ENCODE measurements around the gene PTPN2. TPM values are rescaled to one million over a fixed set of nuclear protein-coding genes. Genes with fewer than 3 reads are reported as not detected.
"Not testable (repeated sequence)": the region's sequence is repeated elsewhere in the genome, so short reads cannot be mapped to it uniquely, and the experiment has no call there.

PTPN2 gene
- polyA plus RNA-seq, 1 donor = 27.0 TPM

- no peak for DNase-seq (ENCODE audit: low read depth)
These were observed 111.9 kb downstream of the PTPN2 start for GRCh38 chr18:12772111-12772510.

GRCh38 chr18:12770469-12771219 is 113.4 kb downstream of the PTPN2 start:
- DNase-seq (ENCODE audit: low read depth) = no peak

GRCh38 chr18:12769644-12770440 is 114.2 kb downstream of the PTPN2 start:
- no peak for DNase-seq (ENCODE audit: low read depth)

DNA sequence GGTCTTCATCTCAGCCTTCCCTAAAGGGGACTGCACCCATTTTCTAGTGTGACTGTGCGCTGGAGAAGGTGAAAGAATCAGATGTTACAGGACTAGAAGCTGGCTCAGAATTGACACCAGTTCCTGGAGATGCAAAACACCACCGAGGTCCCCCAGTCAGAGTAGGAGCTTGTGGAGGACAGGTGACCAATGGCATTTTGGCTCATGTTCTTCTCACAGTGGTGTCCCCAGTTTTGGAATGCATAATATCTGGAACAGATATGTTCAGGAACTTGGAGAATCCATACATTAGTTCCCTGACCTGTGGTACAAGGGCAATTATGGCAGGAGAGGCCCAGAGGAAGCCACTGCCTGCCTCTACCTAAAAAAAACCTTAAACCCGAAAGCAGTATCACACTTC is 114.9 kb downstream of the PTPN2 start:
- no peak for DNase-seq (ENCODE audit: low read depth)

DNA sequence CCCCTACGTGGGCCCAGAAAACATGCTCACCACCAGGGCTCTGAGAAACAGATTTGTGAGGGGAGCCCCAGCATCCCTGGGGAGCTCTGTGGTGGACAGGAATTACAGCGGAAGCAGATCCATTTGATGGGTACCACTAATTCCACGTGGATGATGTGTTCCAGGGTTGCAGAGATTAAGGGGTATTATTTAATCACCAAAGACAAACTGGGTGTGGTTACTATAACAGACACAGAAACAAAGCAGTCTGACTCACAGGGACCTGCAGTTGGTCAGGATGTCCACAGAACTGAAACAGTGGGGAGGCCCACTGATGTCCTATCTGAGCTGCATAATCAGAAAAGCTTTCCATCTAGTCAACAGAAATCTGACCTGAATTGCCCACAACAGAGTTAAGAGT is 115.4 kb downstream of the PTPN2 start:
- no peak for DNase-seq (ENCODE audit: low read depth)

DNA sequence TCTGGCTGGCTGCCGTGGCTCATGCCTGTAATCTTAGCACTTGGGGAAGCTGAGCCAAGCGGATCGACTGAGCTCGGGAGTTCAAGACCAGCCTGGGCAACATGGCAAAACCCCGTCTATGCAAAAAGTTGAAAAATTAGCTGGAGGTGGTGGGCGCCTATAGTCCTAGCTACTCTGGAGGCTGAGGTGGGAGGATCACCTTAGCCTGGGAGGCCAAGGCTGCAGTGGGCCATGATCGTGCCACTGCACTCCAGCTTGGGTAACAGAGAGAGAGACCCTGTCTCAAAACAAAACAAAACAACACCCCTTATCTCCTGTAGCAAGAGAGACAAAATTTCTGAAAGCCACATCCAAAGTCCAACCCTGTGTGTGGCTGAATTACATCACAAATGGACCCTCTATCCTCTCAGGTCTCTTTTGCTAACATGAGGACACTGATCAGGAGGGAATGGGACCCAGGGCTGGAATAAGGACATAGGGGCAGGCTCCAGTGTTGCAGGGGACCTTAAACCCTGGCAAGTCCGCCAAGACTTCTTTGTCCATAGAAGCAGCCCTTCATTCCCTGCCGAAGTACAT is 116.4 kb downstream of the PTPN2 start:
- no peak for DNase-seq (ENCODE audit: low read depth)

DNA sequence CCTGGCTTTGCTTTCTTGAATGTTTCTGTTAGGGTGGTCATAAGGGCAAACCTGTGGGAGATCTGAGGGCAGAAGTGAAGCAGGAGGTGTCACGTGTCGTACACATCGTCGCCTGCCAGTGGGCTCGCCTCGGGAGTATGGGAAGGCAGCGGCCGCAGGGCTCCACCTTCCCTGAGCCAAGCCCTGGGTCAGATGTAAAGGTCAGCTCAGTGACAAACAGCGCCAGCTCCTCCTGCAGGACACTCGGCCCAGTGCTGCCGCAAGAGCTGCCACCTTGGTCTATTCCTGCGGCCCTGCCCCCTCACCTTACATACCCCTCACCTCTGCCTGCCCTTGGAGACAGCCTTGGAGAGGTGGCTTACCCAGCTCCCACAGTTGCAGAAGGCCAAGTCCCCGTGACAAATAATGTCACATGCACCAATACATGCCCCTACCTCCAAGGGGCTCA is 117.0 kb downstream of the PTPN2 start:
- no peak for DNase-seq (ENCODE audit: low read depth)

GRCh38 chr18:12765586-12765985 is 118.5 kb downstream of the PTPN2 start:
- no peak for DNase-seq (ENCODE audit: low read depth)

DNA sequence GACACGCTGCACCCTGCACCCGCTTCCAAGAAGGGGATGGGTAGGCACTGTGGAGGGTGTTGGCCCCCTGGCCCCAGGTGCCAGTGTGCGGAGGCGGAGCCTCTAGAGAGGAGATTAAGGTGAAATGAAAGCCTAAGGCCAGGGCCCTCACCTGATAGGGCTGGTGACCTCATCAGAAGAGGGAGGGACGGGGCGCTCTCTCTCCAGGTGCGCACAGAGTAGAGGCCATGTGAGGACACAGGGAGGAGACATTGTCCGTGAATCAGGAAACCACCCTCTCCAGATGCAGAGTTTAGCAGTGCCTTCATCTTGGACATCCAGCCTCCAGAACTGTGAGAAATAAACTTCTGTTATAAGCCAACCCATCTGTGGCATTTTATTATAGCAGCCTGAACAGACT is 118.9 kb downstream of the PTPN2 start:
- no peak for DNase-seq (ENCODE audit: low read depth)

DNA sequence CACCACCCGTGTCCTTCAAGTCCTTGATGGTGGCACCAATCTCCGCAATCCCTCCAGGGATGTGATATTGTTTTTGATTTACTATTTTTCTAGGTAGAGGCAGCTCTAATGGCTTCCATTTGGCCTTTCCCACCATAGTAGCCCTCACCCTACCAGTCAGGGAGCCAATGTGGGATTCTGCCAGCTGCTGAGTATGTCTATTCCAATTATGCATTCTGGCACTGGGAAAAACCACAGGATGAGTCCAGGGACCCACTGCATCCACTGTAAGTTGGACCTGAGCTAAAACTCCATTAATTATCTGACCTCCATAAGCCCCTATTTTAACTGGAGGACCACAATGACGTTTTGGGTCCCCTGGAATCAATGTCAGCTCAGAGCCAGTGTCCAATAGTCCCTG is 125.5 kb downstream of the PTPN2 start:
- not testable (repeated sequence) for DNase-seq (ENCODE audit: low read depth)

DNA sequence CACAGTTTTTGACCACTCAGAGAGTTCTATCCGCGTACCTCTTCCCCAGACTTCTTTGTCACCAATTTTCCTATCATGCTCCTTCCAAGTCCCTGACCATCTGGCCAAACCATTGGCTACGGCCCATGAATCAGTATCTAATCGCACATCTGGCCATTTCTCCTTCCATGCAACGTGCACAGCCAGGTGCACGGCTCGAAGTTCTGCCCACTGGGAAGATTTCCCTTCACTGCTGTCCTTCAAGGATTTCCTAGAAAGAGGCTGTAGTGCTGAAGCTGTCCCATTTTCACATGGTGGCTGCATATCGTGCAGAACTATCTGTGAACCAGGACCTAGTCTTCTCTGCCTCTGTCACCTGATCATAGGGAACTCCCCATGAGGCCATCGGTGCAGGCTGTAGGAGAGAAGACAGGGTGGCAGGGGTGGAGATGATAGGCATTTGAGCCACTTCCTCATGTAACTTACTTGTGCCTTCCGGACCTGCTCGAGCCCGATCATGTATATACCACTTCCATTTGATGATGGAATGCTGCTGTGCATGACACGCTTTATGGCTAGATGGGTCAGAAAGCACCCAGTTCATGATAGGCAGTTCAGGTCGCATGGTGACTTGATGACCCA is 127.3 kb downstream of the PTPN2 start:
- not testable (repeated sequence) for DNase-seq (ENCODE audit: low read depth)

GRCh38 chr18:12755606-12756005 is 128.4 kb downstream of the PTPN2 start:
- not testable (repeated sequence) for DNase-seq (ENCODE audit: low read depth)

DNA sequence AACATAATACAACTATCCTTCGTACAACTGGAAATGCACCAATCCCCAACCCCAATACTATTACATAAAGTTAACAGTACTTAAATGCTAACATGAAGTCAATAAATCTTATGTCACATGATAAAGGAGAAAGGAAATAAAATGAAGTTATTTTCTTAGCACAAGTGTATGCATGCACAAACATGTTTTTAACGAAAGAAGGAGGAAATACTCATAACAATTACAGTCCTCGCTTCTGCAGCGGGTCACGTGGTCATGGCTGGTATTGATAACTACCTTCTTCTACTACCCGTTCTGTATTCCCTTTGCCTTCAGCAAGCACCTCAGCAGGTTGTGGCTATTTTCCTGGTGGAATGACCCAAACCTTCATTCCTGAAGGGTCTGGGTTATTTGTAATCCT is 129.5 kb downstream of the PTPN2 start:
- no peak for DNase-seq (ENCODE audit: low read depth)

- no peak for DNase-seq (ENCODE audit: low read depth)
These were observed 132.1 kb downstream of the PTPN2 start for GRCh38 chr18:12751891-12752290.

DNA sequence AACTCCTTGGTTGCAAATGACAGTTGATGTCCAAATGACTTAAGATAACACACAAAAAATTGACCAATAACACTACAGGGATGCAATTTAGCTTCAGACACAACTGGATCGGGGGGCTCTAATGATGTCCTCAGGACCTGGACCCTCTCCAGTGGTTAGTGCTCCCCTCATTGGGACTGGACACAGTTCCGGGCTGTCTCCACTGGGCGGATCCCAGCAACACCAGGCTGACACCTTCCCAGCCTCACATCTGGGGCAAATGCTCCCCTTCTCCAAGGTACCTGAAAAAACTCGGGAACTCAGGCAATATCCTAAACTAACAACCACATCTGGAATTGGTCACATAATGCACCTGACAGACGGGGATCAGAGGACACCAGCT is 132.5 kb downstream of the PTPN2 start:
- DNase-seq (ENCODE audit: low read depth) = no peak

GRCh38 chr18:12750715-12751502 is 133.1 kb downstream of the PTPN2 start:
- DNase-seq (ENCODE audit: low read depth) = no peak

DNA sequence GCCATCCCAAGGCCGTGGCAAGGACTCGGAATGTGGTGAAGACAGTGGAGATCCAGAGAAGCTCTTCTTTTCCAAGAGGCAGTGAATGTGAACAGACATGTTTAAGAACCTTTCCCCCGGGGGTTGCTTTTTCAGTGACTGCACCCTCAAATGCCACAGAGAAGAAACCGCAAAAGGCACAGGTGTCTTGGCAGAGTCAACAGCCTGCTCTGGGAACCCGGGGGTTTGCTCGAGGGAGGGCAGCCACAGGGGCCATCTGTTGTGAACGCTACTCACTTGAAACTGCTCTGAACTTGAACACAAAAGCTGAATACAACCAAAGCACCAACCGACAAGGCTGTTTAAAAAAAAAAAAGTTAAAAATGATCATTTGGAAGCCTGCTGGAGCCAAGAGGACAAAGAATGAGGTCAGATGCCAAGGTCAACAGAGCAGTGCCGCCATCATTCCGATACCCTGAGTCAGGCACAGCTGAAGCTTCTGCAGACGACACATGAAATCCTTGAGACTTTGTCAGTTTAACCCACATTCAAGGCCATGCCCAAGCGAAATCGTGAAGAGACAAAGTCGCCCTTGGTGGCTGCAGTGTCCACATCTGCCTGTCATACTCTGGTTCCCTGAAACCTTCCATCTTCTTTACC is 133.8 kb downstream of the PTPN2 start:
- no peak for DNase-seq (ENCODE audit: low read depth)

DNA sequence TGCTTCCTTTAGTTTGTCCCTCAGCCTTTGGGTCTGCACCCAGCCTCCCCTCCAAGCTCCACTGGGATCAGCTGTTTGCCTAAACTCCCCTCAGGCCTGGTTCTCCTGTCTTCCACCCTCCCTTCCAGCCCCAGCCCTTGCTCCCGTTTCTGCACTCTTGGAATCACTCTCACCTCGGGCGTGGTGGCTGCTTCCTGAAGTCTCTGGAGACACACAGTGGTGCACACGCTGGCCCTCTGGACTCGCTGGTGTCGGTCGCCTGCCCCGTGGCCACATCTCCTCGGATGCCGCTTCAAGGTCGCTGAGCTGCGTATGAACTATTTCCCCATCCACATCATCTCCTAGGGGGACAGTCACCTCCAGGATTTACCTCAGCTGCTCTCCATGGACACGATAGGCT is 134.9 kb downstream of the PTPN2 start:
- DNase-seq (ENCODE audit: low read depth) = no peak

GRCh38 chr18:12748671-12749070 is 135.4 kb downstream of the PTPN2 start:
- no peak for DNase-seq (ENCODE audit: low read depth)

GRCh38 chr18:12747530-12748315 is 136.3 kb downstream of the PTPN2 start:
- no peak for DNase-seq (ENCODE audit: low read depth)

Data from forelimb muscle (tissue), 1 donor.